ENCODE data around the gene PCDH9. TPM values are rescaled to one million over a fixed set of nuclear protein-coding genes. Genes with fewer than 3 reads are reported as not detected.

The PCDH9 gene
- total RNA-seq, 1 donor from 2014 or later = 52.7 TPM

GRCh38 chr13:67224148-67224846, 5.8 kb downstream of the PCDH9 start:
- peak; percentile 82 for DNase-seq (ENCODE audit: low spot score)

- DNase-seq (ENCODE audit: low spot score) = no peak
These were observed 6.4 kb downstream of the PCDH9 start for GRCh38 chr13:67223742-67224141.

GRCh38 chr13:67223024-67223423, 7.1 kb downstream of the PCDH9 start:
- peak; percentile 58 for DNase-seq (ENCODE audit: low spot score)

- no peak for DNase-seq (ENCODE audit: low spot score)
These were observed 8.4 kb downstream of the PCDH9 start for GRCh38 chr13:67221630-67222226.

- no peak for DNase-seq (ENCODE audit: low spot score)
These were observed 11.0 kb downstream of the PCDH9 start for GRCh38 chr13:67219113-67219512.

GRCh38 chr13:67217880-67218279, 12.3 kb downstream of the PCDH9 start:
- no peak for DNase-seq (ENCODE audit: low spot score)

GRCh38 chr13:67216864-67217263, 13.3 kb downstream of the PCDH9 start:
- DNase-seq (ENCODE audit: low spot score) = no peak

GRCh38 chr13:67210208-67210607, 19.9 kb downstream of the PCDH9 start:
- no peak for DNase-seq (ENCODE audit: low spot score)

GRCh38 chr13:67208552-67208951, 21.6 kb downstream of the PCDH9 start:
- DNase-seq (ENCODE audit: low spot score) = no peak

GRCh38 chr13:67204764-67205163, 25.4 kb downstream of the PCDH9 start:
- DNase-seq (ENCODE audit: low spot score) = no peak

GRCh38 chr13:67200605-67201004, 29.5 kb downstream of the PCDH9 start:
- no peak for DNase-seq (ENCODE audit: low spot score)

- no peak for DNase-seq (ENCODE audit: low spot score)
These were observed 30.0 kb downstream of the PCDH9 start for GRCh38 chr13:67200183-67200582.

GRCh38 chr13:67197704-67198103, 32.4 kb downstream of the PCDH9 start:
- no peak for DNase-seq (ENCODE audit: low spot score)

GRCh38 chr13:67193979-67194378, 36.2 kb downstream of the PCDH9 start:
- DNase-seq (ENCODE audit: low spot score) = no peak

GRCh38 chr13:67192751-67193150, 37.4 kb downstream of the PCDH9 start:
- no peak for DNase-seq (ENCODE audit: low spot score)

GRCh38 chr13:67186995-67187569, 43.1 kb downstream of the PCDH9 start:
- DNase-seq (ENCODE audit: low spot score) = no peak

- DNase-seq (ENCODE audit: low spot score) = no peak
These were observed 45.9 kb downstream of the PCDH9 start for GRCh38 chr13:67184247-67184646.

GRCh38 chr13:67183151-67183550, 47.0 kb downstream of the PCDH9 start:
- DNase-seq (ENCODE audit: low spot score) = no peak

- DNase-seq (ENCODE audit: low spot score) = no peak
These were observed 54.2 kb downstream of the PCDH9 start for GRCh38 chr13:67175836-67176459.

GRCh38 chr13:67168384-67168783, 61.8 kb downstream of the PCDH9 start:
- no peak for DNase-seq (ENCODE audit: low spot score)

GRCh38 chr13:67167420-67167819, 62.7 kb downstream of the PCDH9 start:
- DNase-seq (ENCODE audit: low spot score) = no peak

GRCh38 chr13:67161176-67161575, 69.0 kb downstream of the PCDH9 start:
- DNase-seq (ENCODE audit: low spot score) = no peak

GRCh38 chr13:67158903-67159302, 71.2 kb downstream of the PCDH9 start:
- DNase-seq (ENCODE audit: low spot score) = no peak

All from umbilical cord (tissue), 2 donors.